Vagina (tissue), 2 donors: Measurements from ENCODE around the gene ARID4A.

Experiments
- POLR2AphosphoS5 ChIP-seq, 2 donors: sonication (generic); formaldehyde crosslinking; IDR thresholded peaks; one replicate each; pipeline ENCODE4 v1.9.0; 2017; ENCODE audit warnings: antibody characterized with exemption in 2 of 2, mild to moderate bottlenecking in 2 of 2, low read depth in 1 of 2; ENCODE audit not compliant: insufficient read depth in 1 of 2
- TF ChIP-seq, protein P1 (sequence below), 3 experiments: fragments of 450-650 bp in 2 of 3; fragments of 200-600 bp in 1 of 3; sonication (generic) in 1 of 3; IDR thresholded peaks; one replicate each; pipeline ENCODE4 v1.5.1; 2017 to 2019; ENCODE audit warnings: antibody characterized with exemption in 3 of 3, mild to moderate bottlenecking in 2 of 3, moderate library complexity in 2 of 3

DNA sequence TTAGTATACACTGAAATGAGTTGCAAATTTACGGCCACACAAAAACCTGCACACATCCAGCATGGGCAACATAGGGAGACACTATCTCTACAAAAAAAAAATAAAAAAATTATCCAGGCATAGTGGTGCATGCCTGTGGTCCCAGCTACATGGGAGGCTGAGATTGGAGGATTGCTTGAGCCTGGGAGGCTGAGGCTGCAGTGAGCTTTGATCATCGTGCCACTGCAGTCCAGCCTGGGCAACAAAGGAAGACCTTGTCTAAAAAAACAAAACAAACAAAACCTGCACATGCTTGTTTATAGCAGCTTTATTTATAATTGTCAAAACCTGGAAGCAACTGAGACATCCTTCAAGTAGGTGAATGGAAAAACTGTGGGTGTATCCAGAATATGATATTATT is 92.5 kb downstream of the ARID4A start:
- no peak for TF ChIP-seq POLR2AphosphoS5 (IDR thresholded peaks at IDR 0.05; ENCODE audit: insufficient read depth in 1 of 2, low read depth in 1 of 2)
- TF ChIP-seq, protein P1, sequence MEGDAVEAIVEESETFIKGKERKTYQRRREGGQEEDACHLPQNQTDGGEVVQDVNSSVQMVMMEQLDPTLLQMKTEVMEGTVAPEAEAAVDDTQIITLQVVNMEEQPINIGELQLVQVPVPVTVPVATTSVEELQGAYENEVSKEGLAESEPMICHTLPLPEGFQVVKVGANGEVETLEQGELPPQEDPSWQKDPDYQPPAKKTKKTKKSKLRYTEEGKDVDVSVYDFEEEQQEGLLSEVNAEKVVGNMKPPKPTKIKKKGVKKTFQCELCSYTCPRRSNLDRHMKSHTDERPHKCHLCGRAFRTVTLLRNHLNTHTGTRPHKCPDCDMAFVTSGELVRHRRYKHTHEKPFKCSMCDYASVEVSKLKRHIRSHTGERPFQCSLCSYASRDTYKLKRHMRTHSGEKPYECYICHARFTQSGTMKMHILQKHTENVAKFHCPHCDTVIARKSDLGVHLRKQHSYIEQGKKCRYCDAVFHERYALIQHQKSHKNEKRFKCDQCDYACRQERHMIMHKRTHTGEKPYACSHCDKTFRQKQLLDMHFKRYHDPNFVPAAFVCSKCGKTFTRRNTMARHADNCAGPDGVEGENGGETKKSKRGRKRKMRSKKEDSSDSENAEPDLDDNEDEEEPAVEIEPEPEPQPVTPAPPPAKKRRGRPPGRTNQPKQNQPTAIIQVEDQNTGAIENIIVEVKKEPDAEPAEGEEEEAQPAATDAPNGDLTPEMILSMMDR (IDR thresholded peaks at IDR 0.05) = no peak
